GM21360 (cell line): ENCODE results near the gene SPRR1A.

Experiments
- ATAC-seq: cut with Tn5 transposase; IDR thresholded peaks from one replicate; pipeline ENCODE4 v1.9.1; 2021; ENCODE audit warnings: mild to moderate bottlenecking, moderate library complexity; ENCODE audit not compliant: unreplicated experiment

Gene SPRR1A, protein sequence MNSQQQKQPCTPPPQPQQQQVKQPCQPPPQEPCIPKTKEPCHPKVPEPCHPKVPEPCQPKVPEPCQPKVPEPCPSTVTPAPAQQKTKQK

DNA sequence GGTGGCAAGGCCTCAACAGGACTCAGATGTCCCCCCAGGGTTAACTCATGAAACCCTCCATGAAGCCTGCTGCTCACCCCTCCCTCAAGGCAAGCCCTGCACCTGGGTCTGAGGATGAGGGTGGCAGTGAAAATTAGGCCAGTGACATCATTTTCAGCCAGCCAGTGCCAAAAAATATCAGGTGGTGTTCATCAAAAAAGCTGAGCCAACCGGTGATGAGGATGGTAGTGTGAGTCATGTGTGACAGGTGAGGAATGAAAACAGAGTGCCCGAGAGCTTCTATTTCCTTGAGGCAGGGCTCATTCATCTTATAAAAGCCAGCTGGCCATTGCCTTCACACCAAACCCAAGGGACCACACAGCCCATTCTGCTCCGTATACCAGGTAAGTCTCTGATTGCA lies at the start of gene SPRR1A:
SPRR1A (plus strand) TSS at position 339 of the 400 bp plus-strand sequence. CDS start 1,150 bp downstream, outside the sequence.
- ATAC-seq, result no peak

DNA sequence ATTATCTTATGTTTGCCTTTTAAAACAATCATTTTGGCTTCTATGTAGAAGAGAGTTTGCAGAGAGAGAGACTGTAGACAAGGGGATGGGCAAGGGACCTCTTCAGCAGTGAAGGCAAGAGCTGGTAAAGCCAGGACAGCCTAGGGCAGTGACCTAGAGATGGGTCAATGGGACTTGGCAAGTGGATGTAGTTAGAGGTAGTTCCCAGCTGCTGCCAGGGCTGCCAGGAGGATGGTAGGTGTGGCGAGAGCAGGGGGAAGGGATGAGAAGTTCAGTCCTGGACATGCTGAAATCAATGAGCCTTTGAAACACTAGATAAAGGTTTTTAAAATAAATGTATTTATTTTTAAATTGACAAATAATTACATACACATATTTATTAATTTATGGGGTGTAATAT lies 43.3 kb upstream of the SPRR1A start:
- ATAC-seq, result no peak

DNA sequence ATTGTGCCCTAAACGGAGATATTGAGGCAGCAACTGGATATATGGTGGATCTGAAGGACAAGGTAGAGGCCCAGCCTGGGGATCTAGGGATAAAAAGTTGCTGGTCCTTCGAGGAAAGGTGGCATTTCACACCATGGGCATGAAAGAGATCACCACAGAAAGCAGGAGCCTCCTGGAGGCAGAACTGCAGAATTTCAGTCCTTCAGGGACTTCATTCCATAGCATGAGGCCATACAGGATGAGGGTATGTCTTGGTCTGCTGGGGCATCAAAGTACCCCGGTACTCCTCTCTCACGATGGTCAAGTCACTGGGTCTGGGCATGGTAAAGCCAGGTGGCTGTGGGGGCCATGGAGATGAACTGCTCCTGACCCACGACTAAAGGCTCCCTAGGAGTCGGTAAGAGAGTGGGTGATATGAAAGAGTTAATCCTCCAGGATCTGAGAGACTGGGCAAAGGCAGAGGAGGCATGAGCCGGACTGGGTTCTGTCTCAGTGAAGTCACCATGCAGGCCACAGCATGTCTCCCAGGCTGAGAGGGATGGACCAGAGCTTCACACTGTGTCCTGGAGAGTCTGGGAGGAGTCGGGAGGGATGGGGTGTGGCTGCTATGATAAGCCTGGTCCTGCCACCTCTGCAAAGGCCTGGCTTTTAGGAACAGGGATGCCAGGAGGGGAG lies 42.7 kb upstream of the SPRR1A start:
- ATAC-seq, result no peak

DNA sequence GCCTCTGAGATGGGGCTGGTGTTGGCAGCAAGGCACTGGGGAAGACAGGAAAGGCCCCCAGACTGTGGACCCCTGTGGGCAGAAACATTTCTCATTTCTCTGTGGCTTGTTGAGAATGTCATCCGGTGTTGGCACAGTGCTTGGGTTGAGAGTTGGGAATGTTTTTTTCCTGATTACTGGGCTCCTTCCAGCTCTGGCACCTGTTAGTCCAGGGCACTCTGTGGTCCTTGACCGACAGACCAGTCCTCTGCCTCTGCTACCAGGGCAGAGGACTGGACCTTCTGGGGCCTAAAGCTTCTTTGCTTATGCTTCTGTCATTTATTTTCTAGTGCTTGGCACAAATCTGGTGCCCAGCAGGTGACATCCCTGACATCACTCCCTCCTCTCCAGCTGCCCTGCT lies 41.7 kb upstream of the SPRR1A start:
- ATAC-seq, result no peak

DNA sequence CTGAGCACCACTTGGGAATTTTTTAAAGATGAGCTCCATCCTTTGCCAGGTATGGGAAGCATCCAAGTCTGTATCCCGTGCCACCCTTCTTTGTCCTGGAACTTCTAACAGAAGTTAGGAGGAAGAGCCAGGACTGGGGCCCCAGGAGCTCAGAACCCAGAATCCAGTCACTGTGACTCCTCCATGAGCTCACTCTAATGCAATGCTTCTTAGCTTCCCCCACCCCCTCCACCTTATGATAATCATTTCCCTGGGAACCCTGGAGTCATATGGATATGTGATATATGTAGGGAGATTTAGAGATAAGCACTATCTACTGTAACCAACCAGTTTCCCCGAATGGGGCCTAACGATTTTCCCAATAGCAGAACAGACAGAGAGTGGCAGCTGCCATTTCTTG lies 37.6 kb upstream of the SPRR1A start:
- ATAC-seq, result no peak

DNA sequence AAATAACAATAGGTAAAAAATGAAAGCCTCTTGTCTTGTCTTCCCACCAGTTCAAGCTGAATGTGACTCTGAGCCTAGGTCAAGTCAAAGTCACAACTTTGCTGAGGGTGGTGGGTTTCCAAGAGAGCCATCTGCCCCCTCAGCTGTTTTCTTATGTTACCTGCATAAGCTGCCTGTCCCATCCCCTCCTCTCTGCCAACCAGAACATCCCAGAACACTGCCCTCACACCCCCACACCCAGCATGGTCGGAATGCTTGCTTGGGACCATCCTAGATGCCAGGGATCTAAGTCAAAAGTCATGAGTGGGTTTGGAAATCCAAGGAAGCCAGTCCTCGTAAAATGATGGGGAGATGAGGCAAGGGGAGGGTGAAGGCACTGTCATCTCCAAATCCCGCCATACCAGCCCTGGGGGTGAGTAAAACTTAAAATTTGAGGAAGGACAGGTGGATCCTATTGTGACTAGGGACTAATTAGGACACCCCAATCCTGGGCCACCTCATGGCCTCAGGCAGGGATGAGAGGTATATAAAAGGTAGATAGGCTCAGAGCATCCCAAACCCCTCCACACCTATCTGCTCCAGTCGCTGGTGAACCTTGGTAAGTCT lies 37.1 kb upstream of the SPRR1A start, which contains the start of gene SPRR5:
SPRR5 (plus strand) TSS at position 556 of the 606 bp plus-strand sequence. CDS start 1,349 bp downstream, outside the sequence.
- ATAC-seq, result no peak

DNA sequence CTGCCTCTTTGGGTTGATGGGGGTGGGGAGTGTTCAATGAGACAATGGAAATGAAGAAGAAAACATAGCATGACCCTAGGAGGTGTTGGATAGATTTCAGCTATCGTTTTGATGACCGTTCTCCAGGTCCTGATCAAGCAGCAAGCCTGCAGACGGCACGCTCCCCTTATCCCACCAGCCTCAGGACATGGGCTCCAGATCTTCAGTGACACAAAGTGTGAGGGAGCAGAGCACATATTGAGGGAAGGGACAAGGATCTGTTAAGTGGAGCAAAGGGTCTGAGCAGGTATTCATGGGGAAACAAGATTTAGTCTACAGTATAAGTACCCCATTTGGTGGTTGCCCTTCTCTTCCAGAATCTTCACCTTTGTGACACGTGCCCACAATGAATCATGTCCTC lies 32.2 kb upstream of the SPRR1A start:
- no peak for ATAC-seq

DNA sequence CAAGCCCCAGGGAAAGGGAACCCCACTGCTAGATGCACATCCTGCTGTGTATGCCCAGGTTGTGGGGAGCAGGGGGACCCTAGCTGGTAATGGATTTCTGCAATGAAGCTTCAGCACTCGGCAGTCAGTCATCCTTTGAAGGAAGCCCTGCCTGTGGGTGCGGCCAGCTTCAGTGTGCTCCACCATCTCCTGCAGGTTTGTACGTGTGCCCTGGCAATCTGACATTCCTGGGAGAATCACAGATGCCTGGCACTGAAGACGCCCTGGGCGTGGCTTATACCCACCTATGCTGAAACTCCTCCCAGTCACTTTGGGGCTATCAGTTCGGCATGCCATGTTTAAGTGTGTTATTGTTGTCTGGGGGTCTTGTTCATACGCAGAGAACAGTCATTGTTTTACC lies 30.1 kb upstream of the SPRR1A start:
- no peak for ATAC-seq

DNA sequence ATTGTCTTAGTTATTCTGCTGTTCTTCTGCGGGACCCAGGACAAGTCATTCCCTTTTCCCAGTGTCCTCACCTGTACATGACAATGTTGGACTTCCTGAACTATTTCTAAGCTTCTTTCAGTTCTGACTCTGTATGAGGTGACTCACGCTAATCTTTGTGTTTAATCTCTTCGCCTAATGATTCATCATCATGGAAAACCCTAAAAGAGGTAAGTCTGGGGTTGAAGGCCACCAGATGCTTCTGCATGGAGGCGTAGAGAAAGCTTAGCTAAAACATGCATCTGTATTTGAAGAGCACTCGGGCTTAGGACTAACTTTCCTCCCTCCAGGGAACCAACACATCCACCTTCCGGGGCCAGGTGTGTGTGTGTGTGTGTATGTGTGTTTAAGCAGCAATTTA lies 29.4 kb upstream of the SPRR1A start:
- ATAC-seq, result no peak

DNA sequence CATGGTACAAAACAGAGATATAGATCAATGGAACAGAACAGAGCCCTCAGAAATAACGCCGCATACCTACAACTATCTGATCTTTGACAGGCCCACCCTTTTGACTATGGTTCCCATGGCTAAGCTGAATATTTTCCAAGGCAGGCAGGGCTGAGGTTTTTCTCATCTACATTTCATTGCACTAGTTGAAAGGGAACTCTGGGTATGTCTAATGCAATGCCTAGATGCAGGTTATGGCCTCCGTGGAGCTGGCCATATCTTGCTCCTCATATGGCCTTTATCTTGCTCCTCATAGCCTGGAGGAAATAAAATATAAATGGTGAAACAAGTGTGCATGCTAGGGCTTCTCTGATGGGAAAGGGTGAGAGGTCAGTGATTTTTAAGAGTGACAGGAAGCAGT lies 26.3 kb upstream of the SPRR1A start:
- no peak for ATAC-seq

DNA sequence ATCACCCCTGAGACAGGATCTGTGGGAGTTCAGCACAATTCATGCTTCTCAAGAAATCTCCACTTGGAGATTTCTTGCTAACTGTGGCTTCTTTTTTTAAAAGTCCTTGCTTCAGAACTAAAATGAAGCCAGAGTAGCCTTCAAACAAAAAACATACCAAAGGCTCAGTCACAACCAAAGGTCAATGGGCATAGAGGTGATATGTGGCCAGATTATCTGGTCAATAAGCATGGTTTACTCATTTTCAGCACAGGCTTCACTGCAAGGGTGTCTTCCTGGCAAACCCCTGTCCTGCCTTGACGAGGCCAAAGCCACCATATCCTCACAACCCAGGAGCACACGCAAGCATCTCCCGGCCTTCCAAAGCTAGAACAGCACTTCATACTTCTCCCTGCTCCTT lies 24.6 kb upstream of the SPRR1A start:
- no peak for ATAC-seq

DNA sequence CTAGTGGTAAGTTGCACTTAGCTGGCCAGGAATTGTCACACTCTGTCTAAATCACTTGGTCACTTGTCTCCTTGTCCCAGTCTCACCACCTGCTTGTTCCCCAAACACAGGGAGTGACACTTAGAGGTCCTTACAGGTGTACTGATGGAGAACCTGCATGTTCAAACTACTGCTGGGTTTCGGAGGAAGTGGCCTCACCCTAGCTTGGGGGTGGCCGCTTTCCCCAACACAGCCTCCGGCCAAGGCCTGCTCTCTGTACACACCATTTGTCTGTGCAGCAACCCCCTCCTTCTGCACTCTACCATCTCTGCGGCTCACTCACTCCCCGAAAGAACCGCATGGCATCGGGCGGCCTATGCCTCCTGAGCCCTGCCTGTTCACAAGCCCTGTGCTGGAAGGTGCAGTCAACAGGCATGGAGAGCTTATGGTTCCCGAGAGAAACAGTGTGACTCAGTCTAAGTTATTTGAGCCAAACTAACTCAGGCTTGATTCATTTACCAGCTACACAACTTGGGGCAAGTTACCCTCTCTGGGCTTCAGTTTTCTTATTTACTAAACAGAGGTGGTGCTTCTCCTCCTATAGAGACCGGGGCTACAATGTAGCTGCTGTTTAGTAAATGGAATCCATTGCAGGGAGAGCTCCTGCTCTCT lies 24.0 kb upstream of the SPRR1A start:
- no peak for ATAC-seq

DNA sequence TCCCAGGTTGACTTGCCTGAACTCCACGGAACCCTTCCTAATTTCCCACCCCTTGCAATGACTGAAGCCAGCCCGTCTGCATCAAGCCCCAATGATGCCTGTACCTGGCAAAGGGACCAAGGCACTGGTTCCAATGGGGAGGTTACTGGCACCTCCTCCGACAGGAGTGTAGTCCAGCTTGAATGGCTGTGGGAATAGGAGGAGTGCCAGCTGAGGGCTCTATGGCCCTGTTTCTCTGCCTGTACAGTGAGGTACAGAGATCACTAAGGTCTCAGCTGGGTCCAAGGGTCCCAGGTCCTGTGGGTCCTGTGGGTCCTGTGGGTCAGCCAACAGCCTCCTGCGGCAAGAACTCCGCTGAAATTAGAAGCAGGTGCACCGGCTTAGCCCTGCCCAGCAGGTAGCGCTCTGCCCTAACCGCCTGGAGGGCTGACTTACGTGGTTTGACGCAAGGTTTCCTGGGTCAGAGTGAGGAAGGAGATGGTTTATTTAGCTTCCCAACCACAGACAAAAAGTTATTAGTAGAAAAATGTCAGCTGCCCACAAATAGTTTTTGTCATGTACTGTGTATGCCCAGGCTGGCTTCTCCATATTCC lies 23.3 kb upstream of the SPRR1A start:
- ATAC-seq, result no peak

DNA sequence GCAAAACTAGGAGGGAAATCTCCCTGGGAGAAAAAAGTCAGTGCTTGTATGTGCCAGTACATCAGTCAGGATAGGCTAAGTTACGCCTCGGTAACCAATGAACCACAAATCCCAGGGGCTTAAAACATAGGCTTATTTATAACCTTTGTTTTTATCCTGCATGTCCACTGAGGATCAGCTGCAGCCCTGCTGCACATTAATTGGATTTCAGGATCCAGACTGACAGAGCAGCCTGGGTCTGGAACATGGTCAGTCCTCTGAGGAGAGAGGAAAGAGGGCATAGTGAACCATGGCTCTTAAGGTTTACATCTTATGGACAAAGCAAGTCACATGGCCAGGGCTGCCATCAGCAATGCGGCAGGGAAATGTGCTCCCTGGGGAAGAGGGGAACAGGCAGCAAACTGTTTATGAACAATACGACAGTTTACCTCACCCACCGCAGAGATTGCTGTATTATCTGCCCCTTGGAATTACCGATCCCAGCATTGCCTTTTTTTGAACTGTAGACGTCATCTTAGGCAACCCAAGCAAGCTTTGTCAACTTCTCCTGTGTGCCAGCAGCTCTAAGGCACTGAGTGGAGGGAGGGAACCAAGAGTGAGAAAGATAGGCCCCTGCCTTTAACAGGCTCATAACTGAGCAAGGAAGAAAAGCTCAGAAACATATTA lies 22.5 kb upstream of the SPRR1A start:
- no peak for ATAC-seq

DNA sequence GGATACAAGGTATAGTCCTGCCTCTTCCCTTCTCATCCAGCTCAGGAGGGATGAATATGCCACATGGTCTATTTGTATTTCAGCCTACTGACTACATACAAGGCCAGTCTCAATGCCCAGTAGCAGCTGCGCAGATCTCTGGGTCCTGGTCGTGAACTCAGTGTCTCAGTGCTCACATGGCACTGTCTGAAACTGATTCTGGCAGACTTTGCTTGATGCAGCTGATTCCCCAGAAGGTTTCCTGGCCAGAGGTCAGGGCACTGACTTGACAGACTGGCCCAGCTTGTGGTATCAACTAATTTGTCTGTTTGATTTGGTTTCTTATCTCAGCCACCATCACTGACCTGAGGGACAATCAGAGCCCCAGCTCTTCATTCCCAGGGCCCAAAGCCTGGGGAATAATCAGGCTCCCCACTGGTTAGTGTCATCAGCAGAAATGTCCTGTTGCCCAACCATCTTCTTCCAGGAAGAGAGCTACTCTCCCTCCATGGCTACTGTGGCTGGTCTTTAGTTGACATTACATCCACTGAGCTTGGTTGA lies 20.9 kb upstream of the SPRR1A start:
- ATAC-seq, result no peak

DNA sequence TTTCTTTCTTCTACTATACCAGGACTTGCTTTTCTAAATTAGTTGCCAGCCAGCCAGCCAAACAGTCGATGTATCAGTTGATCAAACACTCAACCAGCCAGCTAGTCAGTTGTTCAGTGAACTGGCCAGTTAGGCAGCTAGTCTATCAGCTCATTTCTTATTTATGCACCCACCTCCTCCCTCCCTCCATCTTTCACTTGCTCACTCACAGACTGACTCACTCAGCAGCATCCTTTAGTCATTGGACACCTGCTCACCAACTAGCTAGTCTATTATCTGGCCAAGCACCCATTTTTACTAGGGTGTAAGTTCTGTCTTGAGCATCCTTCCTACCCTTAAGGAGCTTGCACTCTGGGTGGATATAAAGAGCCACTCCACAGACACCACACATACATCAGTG lies 19.3 kb upstream of the SPRR1A start:
- no peak for ATAC-seq

DNA sequence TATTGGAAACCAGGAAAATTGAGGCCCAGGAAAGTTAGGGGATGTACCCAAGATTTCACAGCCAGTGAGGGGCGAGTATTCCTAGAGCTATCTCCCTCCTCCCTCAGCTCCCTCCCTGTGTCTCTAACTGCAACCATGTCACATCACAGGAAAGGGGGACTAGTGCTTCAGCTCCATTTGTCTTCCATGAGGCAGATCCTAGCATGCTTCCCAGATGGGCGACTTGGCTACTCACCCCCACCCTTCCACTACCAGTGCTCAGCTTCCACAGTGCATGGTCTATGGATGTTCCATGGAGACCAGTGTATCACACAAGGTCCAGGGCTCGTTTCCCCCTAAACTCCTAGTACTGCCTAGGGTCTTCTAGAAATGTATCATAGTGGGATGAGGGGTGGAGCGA lies 18.0 kb upstream of the SPRR1A start:
- no peak for ATAC-seq

DNA sequence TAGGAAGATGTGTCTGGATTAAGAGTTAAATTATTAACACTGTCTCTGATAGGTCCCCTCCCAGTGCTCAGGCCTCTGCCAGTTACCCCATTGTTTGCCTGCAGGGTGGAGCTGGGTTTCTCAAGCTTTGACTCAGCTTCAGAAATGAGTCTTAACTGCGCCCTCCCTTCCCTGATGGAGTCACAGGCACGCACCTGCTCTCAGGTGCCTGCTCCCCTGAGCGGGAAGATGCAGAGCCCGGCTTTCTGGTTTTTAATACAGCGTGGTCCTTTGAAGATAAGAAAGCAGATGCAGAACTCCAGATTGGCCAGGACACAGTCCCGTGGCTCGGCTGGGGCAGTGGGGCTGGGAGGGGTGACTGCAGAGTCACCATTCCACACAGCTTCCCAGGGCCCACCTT lies 16.7 kb upstream of the SPRR1A start:
- ATAC-seq, result no peak

DNA sequence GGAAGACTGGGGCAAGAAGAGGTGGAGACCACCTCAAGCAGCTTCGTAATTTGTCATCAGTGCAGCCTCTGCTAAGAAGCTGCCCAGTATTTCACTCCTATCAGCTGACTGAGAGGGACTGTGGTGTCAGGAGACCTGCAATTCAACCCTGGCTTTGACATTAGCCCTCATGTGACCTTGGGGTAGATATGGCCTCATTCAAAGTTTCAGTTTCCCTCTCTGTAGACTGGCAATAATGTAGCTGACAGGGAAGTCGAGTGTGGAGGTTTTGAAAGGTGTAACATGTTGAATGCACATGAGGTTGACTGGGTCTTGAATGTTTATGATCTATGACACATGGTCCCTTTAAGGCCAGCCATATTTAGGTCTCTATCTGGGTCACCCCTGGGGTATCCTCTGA lies 15.6 kb upstream of the SPRR1A start:
- ATAC-seq, result peak; percentile 87

DNA sequence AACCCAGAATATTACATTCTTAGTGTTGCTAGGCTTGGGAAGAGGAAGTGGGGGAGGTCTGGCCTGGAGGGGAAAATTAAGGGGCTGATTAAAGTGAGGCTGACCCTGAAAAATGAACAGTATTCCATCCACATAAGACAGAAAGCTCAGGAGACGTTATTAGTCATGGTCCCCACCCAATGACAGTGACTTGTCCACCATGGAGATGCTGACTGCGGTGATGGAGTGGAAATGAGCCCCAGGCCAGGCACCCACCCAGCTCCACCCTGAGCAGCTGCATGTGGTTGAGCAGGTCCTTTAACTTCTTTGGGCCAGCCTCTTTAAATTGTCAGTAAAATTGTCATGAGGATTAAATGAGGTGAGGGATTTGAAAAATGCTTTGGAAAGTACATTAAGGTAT lies 14.8 kb upstream of the SPRR1A start:
- ATAC-seq, result no peak

DNA sequence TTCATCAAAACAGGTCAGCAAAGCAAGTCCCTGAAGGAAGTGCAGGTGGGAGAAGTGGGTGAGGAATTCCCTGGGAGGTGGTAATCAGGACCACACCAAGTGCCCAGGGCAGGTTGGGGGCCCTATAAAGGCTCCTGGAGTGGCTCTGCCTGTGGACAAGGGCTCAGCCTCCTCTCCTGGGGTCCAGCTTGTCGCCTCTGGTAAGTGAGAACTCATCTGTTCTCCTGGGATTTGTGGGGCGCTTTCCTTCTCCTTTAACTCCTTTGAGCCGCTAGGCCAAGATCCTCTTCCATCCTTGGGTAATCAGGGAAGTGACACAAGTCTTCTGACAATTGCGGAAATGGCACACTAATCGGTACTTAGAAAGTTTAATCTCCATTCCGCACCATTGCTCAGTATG lies 13.4 kb upstream of the SPRR1A start, which contains the start of gene SPRR4:
SPRR4 (plus strand) TSS at position 154 of the 400 bp plus-strand sequence. CDS start 1,243 bp downstream, outside the sequence.
- no peak for ATAC-seq
